SJCRH30 (cell line): Measurements from ENCODE around the gene LAMB3. TPM values are rescaled to one million over a fixed set of nuclear protein-coding genes. Genes with fewer than 3 reads are reported as not detected.

Source experiments
- DNase-seq, 2 experiments: peaks; one replicate each; pipeline ENCODE4 v3.0.0-alpha.2; 2015 to 2020
- H3K27ac ChIP-seq: fragments of 250-450 bp; sonication (Bioruptor Pico); 2 replicates; pipeline ENCODE4 v1.5.1; 2020; ENCODE audit warnings: mild to moderate bottlenecking, moderate library complexity
- H3K27me3 ChIP-seq: fragments of 250-450 bp; sonication (Bioruptor Pico); 2 replicates; pipeline ENCODE4 v1.5.1; 2020; ENCODE audit warnings: mild to moderate bottlenecking, moderate library complexity
- H3K36me3 ChIP-seq: fragments of 250-450 bp; sonication (Bioruptor Pico); 2 replicates; pipeline ENCODE4 v1.5.1; 2020; ENCODE audit warnings: mild to moderate bottlenecking, moderate library complexity
- H3K4me1 ChIP-seq: fragments of 250-450 bp; sonication (Bioruptor Pico); 2 replicates; pipeline ENCODE4 v1.5.1; 2020; ENCODE audit warnings: mild to moderate bottlenecking, moderate library complexity
- H3K4me3 ChIP-seq: fragments of 250-450 bp; sonication (Bioruptor Pico); 2 replicates; pipeline ENCODE4 v1.5.1; 2020; ENCODE audit warnings: mild to moderate bottlenecking, moderate library complexity
- H3K9me3 ChIP-seq: fragments of 250-450 bp; sonication (Bioruptor Pico); replicated peaks from 2 replicates; pipeline ENCODE4 v1.5.1; 2020; ENCODE audit warnings: mild to moderate bottlenecking, moderate library complexity
- total RNA-seq: library from RNA; depleted of rRNA; stranded (reverse); fragments of >200 nt; shearing (Covaris generic); gene quantifications from 2 replicates; pipeline ENCODE4 v1.2.3, GENCODE V29; 2014

LAMB3 gene
- total RNA-seq, 1 experiment from 2014 or later: 9.1 TPM

- Histone ChIP-seq H3K9me3 (no peaks in the 10 kb centered on the region), H3K27me3 (peaks cover 3% of the 10 kb centered on the region; the same call in 1 of the 2 replicates), H3K27ac (no peak overlapping the region), H3K4me1 (no peaks in the 10 kb centered on the region), H3K4me3 (no peak overlapping the region), H3K36me3 (peaks cover 4% of the 10 kb centered on the region; the same call in 1 of the 2 replicates)
- DNase-seq: no peak
Observed at GRCh38 chr1:209609791-209610630, 42.2 kb downstream of the LAMB3 start.

- H3K4me3 ChIP-seq: no peak overlapping the region
- no peak overlapping the region for H3K27ac ChIP-seq
- no peaks in the 10 kb centered on the region for H3K9me3 ChIP-seq
- no peaks in the 10 kb centered on the region for H3K36me3 ChIP-seq
- DNase-seq: no peak
- H3K27me3 ChIP-seq: peaks cover 3% of the 10 kb centered on the region; the same call in 1 of the 2 replicates
- no peaks in the 10 kb centered on the region for H3K4me1 ChIP-seq
Observed at GRCh38 chr1:209609041-209609790, 43.0 kb downstream of the LAMB3 start.

GRCh38 chr1:209607795-209608178 is 44.4 kb downstream of the LAMB3 start:
- no peak for DNase-seq
- peaks cover 3% of the 10 kb centered on the region; the same call in 1 of the 2 replicates for H3K27me3 ChIP-seq
- no peaks in the 10 kb centered on the region for H3K36me3 ChIP-seq
- no peak overlapping the region for H3K27ac ChIP-seq
- H3K9me3 ChIP-seq: no peaks in the 10 kb centered on the region
- no peak overlapping the region for H3K4me3 ChIP-seq
- H3K4me1 ChIP-seq: no peaks in the 10 kb centered on the region

DNA sequence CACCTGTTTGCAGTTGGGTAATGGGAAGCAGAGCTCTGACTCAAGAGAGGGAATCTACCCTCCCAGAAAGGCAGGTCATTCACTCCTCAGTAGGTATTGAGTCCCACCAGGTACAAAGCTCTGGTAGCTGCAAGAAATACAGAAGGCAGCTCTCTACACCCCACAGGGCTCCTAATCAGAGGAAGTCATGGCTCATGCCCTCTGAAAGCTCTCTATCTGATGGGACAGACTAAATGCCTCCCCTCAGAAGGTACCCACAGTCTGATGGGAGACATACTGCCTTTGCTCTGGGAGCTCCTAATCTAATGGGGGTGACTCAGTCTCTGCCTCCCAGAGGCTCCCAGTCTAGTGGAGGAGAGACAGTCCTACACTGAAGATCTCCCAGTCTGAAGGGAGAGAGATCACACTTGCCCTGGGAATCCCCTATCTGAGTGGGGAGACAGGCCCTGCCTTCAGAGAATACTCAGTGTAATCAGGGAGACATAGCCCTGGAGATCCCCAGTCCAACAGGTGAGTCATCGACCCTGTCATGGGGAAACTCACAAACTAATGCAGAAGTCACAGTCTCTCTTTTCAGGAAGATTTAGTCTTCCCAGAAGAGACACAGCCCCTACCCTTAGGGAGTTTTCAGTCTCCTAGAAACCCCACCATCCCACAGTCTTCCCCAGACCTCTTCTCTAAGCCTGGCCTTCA is 45.0 kb downstream of the LAMB3 start:
- H3K27me3 ChIP-seq: peaks cover 3% of the 10 kb centered on the region; the same call in 1 of the 2 replicates
- no peak for DNase-seq
- H3K27ac ChIP-seq: no peak overlapping the region
- no peaks in the 10 kb centered on the region for H3K4me1 ChIP-seq
- no peaks in the 10 kb centered on the region for H3K36me3 ChIP-seq
- no peak overlapping the region for H3K4me3 ChIP-seq
- no peaks in the 10 kb centered on the region for H3K9me3 ChIP-seq

- H3K9me3 ChIP-seq: no peaks in the 10 kb centered on the region
- DNase-seq: no peak
- no peak overlapping the region for H3K27ac ChIP-seq
- H3K4me3 ChIP-seq: no peak overlapping the region
- H3K36me3 ChIP-seq: no peaks in the 10 kb centered on the region
- H3K27me3 ChIP-seq: no peaks in the 10 kb centered on the region
- no peaks in the 10 kb centered on the region for H3K4me1 ChIP-seq
Observed at GRCh38 chr1:209603877-209604276, 48.3 kb downstream of the LAMB3 start.

DNA sequence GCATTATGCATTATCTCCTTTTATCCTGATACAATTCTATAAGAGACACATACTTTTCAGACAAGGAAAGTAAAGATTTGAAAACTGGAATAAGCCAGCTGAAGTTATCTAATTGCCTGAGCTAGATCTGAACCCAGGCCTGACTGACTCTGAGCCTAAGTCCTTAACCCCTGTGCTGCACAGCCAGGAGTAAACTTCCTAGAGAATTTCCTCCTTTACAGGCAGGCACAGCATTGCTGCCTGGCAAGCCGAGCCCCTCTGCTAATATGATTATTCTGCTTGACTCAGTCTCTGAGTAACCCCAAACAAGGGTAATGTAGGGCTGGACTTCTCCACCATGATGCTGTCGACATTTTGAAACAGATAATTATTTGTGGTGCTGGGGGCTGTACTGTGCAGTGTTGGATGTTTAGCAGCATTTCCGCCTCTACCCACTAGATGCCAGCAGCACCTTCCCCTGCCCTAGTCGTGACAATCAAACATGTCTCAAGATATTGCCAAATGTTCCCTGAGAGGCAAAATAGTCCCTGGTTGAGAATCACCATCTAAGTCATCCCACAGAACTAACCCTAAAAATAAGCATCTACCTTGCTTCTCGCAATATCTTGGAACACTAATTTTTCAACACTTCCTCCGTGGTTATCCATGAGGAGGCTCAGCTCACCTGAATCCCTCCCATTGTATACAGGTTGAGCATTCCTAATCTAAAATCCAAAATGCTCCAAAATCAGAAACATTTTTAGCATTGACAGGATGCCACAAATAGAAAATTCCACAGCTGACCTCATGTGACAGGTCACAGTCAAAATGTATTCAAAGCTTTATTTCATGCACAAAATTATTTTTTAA is 50.2 kb downstream of the LAMB3 start:
- DNase-seq: peak; percentile 48 to 71

DNA sequence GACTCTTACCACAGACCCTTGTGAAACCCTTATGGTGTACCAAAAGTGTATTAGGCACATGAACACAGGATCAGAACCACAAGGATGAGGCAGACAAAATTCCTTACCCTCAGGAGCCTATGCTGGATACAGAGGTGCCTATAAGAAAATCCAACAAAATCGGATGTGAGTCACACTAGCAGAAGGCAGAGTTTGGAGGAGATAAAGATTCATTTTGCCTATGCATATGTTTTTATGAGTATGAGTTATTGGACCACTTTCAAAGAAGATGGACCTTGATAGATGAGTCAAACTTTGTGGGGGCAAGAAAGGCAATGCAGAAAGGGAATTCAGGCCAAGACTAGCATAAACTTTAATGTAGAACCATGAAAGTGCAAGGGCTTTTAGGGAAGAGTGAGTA is 51.7 kb downstream of the LAMB3 start:
- Histone ChIP-seq H3K4me1 (no peaks in the 10 kb centered on the region), H3K4me3 (no peak overlapping the region), H3K9me3 (no peaks in the 10 kb centered on the region), H3K27me3 (no peaks in the 10 kb centered on the region; the same call in 1 of the 2 replicates), H3K36me3 (no peaks in the 10 kb centered on the region), H3K27ac (no peak overlapping the region)
- DNase-seq: no peak

More for the DNA sequence above, 50.2 kb downstream of the LAMB3 start:
- Histone ChIP-seq H3K4me3 (no peak overlapping the region), H3K27me3 (no peaks in the 10 kb centered on the region), H3K36me3 (no peaks in the 10 kb centered on the region), H3K27ac (no peak overlapping the region), H3K9me3 (no peaks in the 10 kb centered on the region), H3K4me1 (no peaks in the 10 kb centered on the region)

- no peak overlapping the region for H3K27ac ChIP-seq
- no peak overlapping the region for H3K4me3 ChIP-seq
- peaks cover under 1% of the 10 kb centered on the region; the same call in 1 of the 2 replicates for H3K27me3 ChIP-seq
- H3K36me3 ChIP-seq: no peaks in the 10 kb centered on the region
- no peak for DNase-seq
- H3K4me1 ChIP-seq: no peaks in the 10 kb centered on the region
- no peaks in the 10 kb centered on the region for H3K9me3 ChIP-seq
Observed at GRCh38 chr1:209598227-209598626, 54.0 kb downstream of the LAMB3 start.

DNA sequence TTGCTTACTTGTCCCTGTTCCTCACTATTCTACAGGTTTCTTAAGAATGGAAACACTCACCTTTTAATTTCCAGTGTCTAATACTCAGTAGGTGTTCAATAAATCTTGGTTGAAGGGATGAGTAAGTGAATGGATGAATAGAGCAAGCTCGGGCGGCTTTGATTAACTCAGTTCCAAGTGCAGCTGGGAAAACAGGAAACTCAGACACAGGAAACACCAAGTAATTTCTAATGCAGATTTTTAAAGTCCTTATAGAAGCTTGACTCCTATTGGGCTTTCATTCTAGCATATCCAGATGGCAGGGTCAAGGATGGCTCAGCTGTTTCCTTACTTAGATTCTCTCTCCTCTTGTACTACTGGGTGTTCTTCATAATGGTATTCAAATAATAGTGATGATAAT is 54.7 kb downstream of the LAMB3 start:
- H3K27ac ChIP-seq: no peak overlapping the region
- no peaks in the 10 kb centered on the region for H3K36me3 ChIP-seq
- H3K4me1 ChIP-seq: no peaks in the 10 kb centered on the region

GRCh38 chr1:209595599-209596285 is 56.5 kb downstream of the LAMB3 start:
- no peaks in the 10 kb centered on the region for H3K4me1 ChIP-seq
- DNase-seq: no peak
- no peak overlapping the region for H3K4me3 ChIP-seq
- H3K9me3 ChIP-seq: no peaks in the 10 kb centered on the region
- no peak overlapping the region for H3K27ac ChIP-seq
- H3K27me3 ChIP-seq: peaks cover 7% of the 10 kb centered on the region
- no peaks in the 10 kb centered on the region for H3K36me3 ChIP-seq

More for the DNA sequence above, 54.7 kb downstream of the LAMB3 start:
- DNase-seq: no peak
- peaks cover 7% of the 10 kb centered on the region; the same call in 1 of the 2 replicates for H3K27me3 ChIP-seq
- H3K4me3 ChIP-seq: no peak overlapping the region
- H3K9me3 ChIP-seq: no peaks in the 10 kb centered on the region

DNA sequence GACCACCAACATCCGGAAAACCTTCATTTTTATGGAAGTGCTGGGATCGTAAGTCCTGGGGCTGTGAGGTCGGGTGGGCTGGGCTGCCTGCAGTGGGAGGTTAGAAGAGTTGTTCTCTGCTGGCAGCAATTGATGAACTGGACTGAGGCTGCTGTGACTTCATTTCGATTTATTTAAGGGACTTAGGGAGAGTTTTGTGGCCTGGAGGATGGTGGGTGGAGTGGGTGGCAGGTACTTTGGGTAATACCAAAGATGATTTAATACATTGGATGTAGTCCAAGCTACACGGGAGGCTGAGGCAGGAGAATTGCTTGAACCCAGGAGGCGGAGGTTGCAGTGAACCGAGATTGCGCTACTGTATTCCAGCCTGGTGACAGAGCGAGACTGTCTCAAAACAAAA is 57.2 kb downstream of the LAMB3 start:
- H3K36me3 ChIP-seq: no peaks in the 10 kb centered on the region
- peaks cover 10% of the 10 kb centered on the region for H3K27me3 ChIP-seq
- H3K27ac ChIP-seq: no peak overlapping the region
- H3K4me1 ChIP-seq: no peaks in the 10 kb centered on the region
- no peaks in the 10 kb centered on the region for H3K9me3 ChIP-seq
- DNase-seq: no peak
- H3K4me3 ChIP-seq: no peak overlapping the region

DNA sequence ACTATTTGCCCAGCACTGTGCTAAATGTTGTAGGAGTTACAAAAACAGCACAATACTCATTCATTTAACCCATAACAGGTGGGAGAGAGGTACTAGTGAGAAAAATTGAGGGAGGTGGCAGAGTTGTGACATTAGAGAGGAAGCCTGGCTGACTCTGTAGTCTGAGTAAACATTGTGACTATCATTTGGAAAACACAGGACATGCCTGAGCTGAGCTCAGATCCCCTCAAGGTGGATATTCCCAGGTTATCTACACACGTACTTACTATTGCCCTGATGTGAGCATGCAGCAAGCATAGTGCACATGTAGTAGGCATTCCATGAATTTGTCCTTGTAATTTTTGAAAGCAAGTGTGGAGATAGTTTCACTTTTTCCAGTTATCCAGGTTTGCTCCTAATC is 57.8 kb downstream of the LAMB3 start:
- Histone ChIP-seq H3K36me3 (no peaks in the 10 kb centered on the region), H3K4me1 (no peaks in the 10 kb centered on the region), H3K9me3 (no peaks in the 10 kb centered on the region), H3K27me3 (peaks cover 10% of the 10 kb centered on the region), H3K4me3 (no peak overlapping the region), H3K27ac (no peak overlapping the region)
- no peak for DNase-seq

- Histone ChIP-seq H3K9me3 (no peaks in the 10 kb centered on the region), H3K36me3 (no peaks in the 10 kb centered on the region), H3K4me1 (no peaks in the 10 kb centered on the region), H3K27ac (no peak overlapping the region), H3K27me3 (peaks cover 10% of the 10 kb centered on the region), H3K4me3 (no peak overlapping the region)
- no peak for DNase-seq
Observed at GRCh38 chr1:209593747-209594146, 58.5 kb downstream of the LAMB3 start.
